Measurements from ENCODE around the gene RNF6.

Gene RNF6

DNA sequence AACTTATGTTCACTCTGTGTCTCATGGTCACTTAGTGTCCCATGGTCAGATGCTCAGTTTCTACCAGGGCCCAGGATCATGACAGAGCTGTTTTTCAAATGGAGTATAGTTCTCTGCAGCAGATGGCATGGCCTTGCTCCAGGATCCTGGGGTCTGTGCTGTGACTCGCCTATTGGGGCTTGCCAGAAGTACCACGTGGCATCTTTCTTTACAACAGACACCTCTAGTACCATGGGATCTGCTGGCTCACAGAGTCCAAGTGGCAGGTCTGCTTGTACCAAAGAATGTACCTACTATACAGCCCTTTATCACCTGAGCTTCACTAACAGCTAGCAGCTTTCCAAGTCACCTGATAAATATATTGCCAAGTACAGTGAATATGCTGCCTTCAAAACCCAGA lies 6.0 kb upstream of the RNF6 start:
- no peak for DNase-seq (ENCODE audit: low read depth in 2 of 2)
- TF ChIP-seq, protein P1, sequence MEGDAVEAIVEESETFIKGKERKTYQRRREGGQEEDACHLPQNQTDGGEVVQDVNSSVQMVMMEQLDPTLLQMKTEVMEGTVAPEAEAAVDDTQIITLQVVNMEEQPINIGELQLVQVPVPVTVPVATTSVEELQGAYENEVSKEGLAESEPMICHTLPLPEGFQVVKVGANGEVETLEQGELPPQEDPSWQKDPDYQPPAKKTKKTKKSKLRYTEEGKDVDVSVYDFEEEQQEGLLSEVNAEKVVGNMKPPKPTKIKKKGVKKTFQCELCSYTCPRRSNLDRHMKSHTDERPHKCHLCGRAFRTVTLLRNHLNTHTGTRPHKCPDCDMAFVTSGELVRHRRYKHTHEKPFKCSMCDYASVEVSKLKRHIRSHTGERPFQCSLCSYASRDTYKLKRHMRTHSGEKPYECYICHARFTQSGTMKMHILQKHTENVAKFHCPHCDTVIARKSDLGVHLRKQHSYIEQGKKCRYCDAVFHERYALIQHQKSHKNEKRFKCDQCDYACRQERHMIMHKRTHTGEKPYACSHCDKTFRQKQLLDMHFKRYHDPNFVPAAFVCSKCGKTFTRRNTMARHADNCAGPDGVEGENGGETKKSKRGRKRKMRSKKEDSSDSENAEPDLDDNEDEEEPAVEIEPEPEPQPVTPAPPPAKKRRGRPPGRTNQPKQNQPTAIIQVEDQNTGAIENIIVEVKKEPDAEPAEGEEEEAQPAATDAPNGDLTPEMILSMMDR (IDR thresholded peaks at IDR 0.05; ENCODE audit: low read depth, low read length): no peak
- H3K4me3 ChIP-seq (replicated peaks in 1 of 2; ENCODE audit: low read depth in 2 of 2, low read length in 2 of 2): no peak overlapping the region

DNA sequence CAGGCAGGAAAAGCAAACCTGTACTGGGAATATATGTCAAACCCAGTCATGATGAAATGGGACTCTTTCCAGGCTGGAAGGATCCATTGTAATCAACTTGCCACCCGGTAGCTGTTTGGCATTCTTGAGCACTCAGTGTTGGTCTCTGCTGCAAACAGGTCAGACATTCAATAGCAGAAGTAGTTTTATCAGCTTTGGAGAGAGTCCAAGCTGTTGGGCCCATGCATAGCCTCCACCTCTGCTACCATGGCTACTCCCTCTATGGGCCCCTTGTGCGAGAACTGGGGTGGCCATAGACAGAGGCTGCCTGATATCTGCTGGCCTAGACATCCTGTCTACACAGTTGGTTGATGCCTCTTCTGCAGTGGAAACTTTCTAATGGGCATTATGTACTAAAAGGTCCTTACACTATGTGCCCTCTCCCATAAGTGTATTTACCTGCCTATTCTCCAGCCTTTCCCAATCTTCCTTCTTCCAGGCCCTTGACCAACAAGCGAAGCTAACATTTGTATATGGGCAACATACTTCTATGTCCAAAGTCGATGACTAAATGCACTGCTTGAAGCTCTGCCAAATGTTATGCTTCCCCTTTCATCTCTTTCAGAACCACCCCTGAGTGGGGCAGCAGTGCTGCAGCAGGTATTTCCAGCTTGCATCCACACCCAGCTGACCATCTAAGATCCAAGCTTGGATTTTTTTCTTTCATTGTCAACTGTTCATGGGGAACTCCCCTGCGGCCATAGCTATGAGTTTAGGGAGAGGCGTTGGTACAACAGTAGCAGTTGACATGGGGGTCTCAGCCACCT lies 5.3 kb upstream of the RNF6 start:
- no peak overlapping the region for H3K4me3 ChIP-seq (replicated peaks in 1 of 2; ENCODE audit: low read depth in 2 of 2, low read length in 2 of 2)
- DNase-seq (ENCODE audit: low read depth in 2 of 2): no peak
- TF ChIP-seq, protein P1 (IDR thresholded peaks at IDR 0.05; ENCODE audit: low read depth, low read length): no peak

DNA sequence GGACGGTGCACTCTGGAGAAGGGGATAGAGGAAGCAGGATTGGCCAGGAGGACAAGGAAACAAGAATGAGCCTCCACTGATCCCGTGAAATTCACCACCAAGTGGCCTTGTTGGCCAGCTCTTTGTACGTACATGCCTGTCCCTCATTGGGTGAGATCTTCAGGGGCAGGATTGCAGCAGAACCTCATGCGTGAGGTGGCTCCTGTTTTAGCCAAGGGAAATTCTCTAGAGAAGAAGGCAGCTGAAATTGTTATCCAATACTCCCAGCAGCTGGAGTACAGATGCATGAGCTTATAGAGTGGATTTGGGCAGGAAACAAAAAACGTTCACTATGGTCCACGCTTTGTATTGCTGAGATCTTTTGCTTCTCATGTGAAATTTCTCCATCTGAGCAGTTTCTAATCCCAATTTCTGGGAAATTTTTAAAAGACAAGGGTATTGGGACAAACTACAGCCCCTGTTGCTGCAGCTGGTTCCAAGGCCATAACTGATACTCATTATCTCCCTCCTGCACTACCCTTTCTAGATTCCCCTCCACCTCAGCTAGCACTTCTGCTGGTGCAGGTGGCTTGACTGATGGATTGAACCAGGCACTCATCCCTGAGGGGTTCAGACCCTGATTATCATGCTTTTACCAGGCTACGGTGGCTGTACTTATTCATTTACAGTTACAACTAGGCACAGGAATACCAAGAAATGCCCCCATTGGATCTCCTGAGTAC lies 3.9 kb upstream of the RNF6 start:
- H3K4me3 ChIP-seq (replicated peaks in 1 of 2; ENCODE audit: low read depth in 2 of 2, low read length in 2 of 2): no peak overlapping the region
- TF ChIP-seq, protein P1 (IDR thresholded peaks at IDR 0.05; ENCODE audit: low read depth, low read length): no peak
- DNase-seq (ENCODE audit: low read depth in 2 of 2): no peak

GRCh38 chr13:26222520-26223046 lies 469 bp upstream of the RNF6 start:
- TF ChIP-seq, protein P1 (IDR thresholded peaks at IDR 0.05; ENCODE audit: low read depth, low read length): no peak
- peak in 1 of 2 donors; percentile 13 for DNase-seq (ENCODE audit: low read depth in 2 of 2)
- peak overlapping the region; percentile 85 to 98 for H3K4me3 ChIP-seq (replicated peaks in 1 of 2; ENCODE audit: low read depth in 2 of 2, low read length in 2 of 2)

DNA sequence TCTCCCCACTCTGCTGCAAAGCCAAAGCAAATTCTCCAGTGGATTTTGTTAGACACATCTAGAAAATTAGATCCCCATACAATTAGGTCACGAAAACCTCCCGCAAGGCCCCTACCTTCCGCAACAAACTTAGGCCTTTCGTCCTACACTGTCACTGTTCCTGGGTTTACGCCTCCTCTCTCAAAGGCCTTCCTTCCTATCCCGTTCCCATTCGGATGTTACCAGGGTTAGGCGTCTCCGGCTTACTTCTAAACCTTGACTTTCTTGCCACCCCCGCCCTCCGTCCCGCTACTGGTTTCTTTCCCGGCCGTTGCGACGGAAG lies 754 bp downstream of the RNF6 start:
- TF ChIP-seq, protein P1 (IDR thresholded peaks at IDR 0.05; ENCODE audit: low read depth, low read length): no peak
- no peak for DNase-seq (ENCODE audit: low read depth in 2 of 2)
- peak overlapping the region; percentile 85 to 98 for H3K4me3 ChIP-seq (replicated peaks in 1 of 2; ENCODE audit: low read depth in 2 of 2, low read length in 2 of 2)

GRCh38 chr13:26220575-26220974 lies 1.5 kb downstream of the RNF6 start:
- peak overlapping the region; percentile 85 to 98 for H3K4me3 ChIP-seq (replicated peaks in 1 of 2; ENCODE audit: low read depth in 2 of 2, low read length in 2 of 2)
- TF ChIP-seq, protein P1 (IDR thresholded peaks at IDR 0.05; ENCODE audit: low read depth, low read length): no peak
- DNase-seq (ENCODE audit: low read depth in 2 of 2): peak; percentile 32 to 68
